CD4-positive, alpha-beta T cell treated with Interleukin-1 beta for 1 hour (primary cell): Measurements from ENCODE around the gene E2F6.

Experiments used
- DNase-seq, 2 donors: peaks; one replicate each; pipeline ENCODE4 v3.0.0-alpha.2; 2020 to 2022

The E2F6 gene, protein sequence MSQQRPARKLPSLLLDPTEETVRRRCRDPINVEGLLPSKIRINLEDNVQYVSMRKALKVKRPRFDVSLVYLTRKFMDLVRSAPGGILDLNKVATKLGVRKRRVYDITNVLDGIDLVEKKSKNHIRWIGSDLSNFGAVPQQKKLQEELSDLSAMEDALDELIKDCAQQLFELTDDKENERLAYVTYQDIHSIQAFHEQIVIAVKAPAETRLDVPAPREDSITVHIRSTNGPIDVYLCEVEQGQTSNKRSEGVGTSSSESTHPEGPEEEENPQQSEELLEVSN

DNA sequence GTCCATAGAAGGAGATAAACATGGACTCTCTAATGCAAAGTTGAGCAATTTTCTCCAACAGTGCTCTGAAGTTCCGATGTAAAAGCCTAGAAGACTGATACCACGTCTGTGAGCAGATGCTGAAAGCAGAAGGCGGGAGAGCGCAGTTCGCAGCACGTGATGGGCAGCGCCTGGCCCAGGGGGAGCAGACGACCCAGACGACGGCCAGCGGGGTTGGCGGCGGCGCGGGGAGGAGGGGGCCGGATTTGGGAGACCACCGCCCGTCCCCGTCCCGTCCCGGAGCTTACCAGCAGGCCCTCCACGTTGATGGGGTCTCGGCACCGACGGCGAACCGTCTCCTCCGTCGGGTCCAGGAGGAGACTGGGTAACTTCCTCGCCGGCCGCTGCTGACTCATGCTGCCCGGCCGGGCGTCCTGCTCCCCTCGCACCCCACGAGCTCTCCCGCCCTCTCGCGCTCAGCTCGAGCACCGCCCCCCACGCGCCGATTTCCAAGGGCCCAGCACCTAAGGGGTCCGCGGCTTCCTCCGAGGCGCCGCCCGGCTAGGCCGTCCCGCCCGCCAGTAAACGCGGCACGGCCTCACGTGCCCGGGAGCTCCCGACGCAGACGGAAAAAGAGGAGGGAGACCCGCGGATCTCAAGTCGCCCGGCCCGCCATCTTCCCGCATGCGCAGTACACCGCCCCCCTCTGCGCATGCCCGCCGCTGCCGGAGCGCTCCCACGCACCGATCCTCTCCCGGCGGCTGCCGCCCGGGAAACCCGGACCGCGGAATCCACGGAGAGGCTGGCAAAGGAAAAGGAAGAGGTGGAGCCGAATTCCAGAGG lies at the start of gene E2F6:
TSS of gene E2F6 (minus strand) at position 677 of the 822 bp plus-strand sequence. CDS start at position 395, 282 bp downstream.
- peak; percentile 84 to 87 for DNase-seq

DNA sequence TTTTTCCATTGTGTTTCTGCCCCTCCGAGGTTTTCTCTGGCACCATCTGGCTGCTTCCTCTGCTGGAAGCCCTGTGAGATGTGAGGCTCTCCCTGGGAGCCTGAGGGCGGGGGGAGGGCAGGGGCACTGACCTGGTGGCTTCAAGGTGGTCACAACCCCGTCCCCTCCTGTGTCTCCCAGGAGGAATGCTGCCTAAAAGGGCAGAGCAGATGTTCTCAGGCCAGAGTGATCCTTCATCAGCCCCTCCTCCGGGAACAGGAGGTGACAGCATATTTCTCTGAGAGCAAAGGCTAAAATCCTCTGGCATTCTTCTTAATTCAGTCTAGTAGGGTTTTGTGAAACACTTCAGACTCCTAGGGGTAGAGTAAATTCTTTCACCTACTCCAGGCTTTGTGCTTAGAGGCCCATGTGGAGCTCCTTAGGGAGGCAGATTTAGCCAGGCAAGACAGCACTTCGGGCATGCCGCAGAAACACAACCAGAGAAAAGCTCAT lies 49.6 kb upstream of the E2F6 start:
- DNase-seq = no peak

DNA sequence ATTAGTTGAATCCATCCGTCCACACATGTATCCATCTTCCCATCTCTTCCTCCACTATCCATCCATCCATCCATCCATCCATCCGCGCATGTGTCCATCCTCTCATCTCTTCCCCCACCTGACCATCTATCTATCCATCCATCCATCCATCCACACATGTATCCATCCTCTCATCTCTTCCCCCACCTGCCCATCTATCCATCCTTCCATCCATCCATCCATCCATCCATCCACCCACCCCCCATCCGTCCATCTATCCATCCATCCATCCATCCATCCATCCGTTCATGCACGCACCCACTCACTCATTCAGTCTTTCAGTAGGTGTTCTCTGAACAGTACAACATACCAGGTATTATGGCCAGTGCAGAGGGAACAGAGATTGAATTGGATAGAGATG lies 48.9 kb upstream of the E2F6 start:
- no peak for DNase-seq

DNA sequence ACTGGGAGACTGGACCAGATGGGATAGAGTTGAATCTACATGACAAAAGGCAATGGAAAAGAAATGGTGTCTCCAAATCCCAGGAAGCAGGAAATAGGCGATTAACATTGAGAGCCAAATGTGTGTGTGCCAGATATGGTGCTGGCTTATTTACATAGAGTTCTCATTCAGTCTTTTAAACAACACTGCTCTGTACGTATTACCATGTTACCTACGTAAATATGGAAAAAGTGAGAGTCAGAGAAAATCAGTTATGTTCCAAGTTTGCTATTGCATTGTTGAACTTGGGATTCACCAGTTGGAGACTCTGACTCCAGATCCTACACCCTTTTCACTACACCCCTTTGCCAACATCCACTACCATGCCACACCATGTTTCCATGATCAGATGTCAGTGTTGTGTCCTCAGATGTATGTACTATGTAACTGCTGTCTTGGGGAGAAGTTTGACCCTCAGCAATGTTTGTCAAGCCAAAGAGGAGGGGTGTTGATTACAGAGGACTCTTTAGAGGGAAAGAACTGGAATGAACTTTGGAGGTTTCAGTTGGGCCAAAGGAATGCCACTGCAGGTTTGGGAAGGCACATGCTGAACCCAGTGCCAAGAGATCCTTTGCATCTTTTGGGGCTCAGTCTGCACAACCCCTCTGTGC lies 48.2 kb upstream of the E2F6 start:
- DNase-seq = no peak

DNA sequence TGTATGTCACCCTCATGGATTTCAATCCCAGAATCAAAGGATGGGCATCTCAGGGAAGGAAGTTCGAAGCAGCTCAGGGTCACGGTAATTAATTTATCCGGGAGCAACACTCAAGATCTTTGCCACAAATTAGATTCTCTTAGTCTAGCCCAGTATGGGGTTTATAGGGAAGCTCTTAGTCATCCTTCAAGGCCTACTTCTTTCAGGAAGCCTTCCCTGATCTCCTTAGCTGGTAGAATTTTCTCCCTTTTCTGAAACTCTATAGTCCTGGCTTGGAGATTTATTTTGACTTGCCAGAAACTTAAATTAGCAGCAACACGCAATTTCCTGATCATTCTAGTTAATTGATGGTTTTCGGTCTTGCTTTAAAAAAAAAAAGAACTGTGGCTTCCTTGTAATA lies 47.4 kb upstream of the E2F6 start:
- DNase-seq = no peak

DNA sequence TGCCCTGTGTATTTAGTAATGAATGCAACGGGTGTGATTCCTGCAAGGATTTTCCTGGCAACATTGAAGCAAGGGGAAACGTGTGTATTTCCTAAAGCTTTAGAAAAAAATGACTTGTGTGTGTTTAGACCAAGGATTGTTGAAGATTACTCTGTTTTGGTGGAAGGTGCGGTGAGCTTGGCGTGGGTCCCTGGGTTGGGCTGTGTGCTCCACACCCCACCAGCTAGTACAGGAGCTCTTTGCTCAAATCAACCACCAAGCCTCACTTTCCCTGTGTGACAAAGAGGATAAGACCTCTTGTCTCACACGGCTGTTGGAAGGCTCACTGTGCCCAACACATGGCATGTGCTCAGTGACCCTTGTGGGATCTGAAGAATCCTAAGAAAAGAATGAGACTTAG lies 46.5 kb upstream of the E2F6 start:
- DNase-seq = no peak

DNA sequence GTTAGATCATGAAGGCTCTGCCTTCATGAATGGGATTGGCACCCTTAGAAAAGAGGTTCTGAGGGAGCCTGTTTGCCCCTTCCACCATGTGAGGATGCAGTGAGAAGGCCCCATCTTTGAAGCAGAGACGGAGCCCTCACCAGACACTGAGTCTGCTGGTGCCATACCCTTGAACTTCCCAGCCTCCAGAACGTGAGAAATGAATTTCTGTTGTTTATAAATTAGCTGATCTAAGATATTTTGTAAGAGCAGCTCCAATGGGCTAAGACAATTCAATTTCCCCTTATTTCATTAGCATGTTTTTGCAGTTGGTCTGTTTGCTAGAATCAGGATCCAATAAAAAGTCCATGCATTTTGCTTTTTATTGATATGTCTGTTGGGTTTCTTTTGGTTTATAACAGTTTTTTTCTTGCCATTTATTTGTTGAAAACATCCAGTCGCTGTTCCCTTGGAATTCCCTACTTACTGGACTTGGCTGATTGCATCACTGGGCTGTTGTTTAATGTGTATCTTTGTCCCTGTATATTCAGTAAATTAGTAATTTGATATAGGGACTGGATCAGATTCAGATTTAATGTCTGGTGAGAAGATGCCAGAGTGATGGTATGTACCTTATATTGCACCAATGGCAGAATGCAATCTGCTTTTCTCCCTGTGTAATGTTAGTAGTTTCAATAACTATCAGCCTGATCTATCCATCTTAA lies 43.8 kb upstream of the E2F6 start:
- DNase-seq = no peak

DNA sequence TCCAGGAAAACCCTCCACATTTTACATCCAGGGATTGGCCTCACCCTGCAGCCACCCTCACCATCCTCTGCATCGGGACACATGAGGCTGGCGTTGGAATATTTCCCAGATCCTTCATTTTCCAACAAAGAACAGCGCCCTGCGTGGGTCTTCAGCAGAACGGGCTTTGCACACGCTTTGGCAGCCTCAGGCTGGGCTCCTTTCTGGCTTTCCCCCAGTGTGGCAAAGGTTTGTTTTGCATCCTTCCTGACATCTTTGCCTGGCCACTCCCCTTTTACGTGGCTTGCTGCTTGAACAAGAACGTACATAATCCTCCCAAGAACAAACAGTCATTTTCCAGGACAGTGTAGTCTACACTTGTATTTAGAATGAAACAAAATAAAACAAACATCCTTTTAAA lies 42.3 kb upstream of the E2F6 start:
- no peak for DNase-seq

DNA sequence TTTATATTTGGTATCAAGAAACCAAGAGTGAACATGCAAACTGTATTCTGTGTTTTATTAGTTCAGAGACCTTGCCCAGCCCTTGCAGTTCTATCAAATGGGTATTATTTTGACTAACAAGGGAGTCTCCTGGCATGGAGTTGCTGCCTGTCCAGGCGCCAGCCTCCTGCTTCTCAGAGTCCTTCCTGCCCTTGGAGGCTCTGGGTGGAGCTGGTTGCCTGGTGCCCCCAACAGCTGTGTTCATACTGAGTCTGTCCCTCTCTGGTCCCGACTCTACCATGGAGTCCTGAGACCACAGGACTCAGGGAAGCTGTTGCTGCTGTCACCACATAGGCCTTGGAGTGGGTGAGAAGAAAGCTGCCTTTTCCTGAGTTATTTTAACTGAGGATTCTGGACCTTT lies 41.6 kb upstream of the E2F6 start:
- no peak for DNase-seq

DNA sequence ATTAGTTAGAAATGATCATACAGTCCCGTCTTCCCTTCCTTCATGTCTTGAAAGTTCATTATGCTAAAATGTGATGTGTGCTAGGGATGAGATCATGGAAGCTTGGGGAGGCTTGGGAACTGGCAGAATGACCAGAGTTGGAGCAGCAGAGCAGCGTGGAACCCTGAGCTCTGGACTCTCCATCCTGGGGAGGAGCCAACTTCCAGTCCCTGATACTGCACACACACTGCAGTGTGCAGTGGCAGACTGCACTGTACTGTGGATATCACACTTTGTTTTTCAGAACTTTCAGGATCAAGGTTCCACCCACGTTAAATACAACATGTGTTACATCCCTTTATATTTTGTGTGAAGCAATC lies 40.6 kb upstream of the E2F6 start:
- no peak for DNase-seq

DNA sequence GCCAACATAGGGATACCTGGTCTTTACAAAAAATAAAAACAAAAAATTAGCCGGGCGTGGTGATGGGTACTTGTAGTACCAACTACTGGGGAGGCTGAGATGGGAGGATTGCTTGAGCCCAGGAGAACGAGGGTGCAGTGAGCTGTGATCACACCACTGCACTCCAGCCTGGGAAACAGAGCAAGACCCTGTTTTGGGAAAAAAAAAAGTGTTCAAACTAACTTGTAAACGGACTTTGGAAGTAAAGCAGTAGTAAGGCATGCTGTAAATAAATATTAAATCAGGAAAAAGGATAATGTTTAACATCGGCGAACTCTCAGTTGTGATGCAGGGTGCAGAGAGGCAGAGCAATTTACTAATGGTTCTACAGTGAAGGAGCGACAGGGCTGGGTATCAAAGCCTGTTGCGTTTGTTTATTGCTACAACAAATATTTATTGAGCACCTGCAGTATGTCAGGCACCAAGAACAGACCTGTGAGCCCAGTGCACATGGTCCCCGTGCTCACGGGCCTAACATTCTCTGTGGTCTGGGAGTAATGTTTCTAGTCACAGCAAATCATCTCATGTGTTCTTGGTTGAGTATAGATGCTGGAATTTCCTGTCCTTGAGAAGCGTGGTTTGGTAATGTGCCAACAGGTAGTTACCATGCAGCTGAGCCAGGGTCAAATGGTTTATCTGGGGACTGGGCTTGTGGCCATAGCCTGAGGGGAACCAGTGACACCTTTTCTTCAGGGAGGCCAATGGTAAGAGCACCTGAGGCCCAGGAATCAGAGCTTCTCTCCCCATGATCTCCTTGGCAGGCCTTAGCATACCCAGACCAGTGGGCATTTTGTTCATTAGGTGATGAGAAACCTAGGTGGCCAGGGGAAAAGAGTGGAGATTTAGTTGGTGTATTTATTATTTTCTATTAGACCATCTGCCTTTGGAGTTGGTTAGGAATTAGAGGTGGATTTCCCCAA lies 40.0 kb upstream of the E2F6 start:
- no peak for DNase-seq

DNA sequence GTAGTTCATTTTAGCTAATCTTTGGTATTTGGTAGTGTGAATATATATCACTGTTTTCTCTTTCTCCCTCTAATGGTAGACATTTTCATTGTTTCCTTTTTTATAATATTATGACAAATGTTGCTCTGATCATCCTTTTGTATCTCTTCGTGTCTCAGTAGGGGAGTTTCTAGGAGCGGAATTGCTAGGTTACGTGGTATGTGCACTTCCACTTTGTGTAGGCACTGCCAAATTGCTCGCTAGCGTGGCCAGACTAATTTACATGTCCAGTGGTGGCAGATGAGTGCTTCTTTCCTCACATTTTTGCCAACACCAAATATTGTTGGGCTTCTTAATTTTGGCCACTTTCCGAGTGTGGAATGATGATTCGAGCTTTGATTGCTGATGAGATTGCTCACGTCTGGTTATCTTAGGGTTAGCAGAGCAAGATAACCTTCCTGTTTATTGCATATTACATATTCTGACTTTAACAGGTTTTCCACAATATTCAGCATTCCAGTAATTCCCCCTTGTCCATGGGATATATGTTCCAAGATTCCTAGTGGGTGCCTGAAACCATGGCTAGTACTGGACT lies 37.5 kb upstream of the E2F6 start:
- no peak for DNase-seq

DNA sequence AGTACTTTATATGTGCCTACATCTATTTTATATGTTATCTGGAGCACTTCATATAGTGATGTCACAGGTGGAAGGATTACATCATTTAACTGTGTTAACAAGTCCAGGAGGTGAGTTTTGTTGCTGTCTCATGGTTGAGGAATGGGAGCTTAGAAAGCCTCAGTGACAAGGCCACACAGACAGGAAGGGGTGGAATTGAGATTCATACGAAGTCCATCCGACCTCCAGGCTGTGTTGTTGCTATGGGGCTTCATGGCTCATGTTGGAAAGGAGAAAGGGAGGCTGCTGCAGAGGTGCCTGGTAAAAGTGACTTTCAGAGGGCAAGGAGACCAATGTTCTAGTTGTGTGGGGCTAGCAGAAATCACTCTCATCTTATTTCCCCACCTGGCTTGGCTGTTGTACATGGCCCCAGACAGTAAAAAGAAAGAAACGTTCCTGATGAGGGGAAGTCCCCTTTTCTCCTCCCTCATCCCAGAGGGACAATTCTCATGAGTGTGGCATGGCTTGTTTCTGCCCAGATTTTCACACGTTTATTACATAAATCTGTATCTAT lies 36.9 kb upstream of the E2F6 start:
- DNase-seq = no peak

DNA sequence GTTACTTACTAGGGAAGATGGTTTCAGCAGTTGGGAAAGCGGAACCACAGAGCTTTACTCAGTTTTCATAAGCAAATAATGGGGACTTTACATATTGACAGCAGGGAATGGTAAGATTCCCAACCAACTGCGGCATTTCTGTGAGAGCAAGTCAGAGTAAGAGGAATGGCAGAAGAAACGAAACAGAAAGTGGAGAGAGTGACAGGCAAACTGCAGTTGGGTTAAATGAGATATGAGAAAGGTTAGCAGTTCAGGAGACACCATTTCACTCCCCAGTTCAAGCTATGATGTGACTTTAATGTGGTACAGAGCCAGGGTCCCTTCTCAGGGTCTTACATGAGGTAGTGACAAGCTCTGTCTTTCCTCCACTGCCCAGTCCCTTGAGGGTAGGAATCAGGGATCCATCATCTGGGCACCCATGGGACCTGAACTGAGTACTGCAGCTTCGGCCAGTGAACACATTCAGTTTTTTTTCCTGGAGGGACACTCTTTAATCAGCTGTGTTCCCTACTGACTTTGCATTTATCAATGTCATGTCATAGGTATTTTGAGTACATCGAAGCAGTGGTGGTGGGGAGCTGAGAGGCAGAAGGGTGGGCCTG lies 34.8 kb upstream of the E2F6 start:
- DNase-seq = no peak

DNA sequence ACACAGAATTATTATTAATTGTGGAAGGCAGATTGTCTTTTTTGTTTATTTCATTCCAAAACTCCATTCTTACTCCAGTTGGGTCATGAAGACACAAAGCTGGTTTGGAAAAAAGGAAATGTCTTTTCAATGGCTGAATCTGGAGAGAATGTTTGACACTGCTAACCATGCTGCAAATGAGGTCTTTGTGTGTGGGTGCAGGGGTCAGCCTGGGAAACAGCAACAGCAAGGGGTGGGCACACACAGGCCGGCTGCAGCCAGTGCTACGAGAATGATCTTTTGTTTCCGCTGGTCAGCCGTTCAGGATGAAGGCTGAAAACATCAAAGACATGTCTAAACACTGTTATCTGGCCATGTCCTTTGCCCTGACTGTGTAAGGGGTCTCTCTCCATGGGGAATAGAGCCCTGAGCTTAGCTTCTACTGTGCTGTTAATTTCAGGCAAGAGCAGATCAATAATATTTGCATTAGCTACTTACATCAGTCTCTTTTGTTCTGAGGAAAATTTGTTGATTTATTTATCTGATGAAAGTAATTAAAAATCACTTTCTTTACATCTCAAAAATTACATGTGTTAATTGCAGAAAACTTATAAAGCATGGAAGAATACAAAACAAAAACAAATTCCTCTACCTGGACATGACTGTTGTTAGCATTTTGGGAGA lies 33.3 kb upstream of the E2F6 start:
- no peak for DNase-seq

DNA sequence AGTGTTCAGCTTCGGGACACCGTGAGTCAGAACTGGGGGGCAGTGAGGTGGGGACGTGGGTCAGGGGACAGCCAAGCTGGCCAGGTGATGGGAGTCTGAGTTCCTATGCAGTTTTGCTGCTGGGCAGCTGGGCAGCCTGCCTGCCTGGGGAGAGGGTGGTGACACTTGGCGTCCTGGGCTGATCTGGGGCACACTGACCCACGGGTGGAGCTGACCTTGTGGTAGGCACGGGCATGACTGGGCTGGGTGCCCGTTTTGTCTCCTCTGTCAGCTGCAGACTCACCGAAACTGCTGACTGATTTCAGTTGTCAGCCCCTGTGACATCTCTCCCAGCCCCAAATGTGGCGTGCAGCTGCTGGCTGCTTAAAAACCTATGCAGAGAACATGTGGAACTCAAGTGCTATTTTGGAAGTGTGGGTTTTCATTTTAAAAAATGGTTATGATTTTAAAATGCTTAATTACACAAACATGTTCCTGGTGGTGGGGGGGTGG lies 32.6 kb upstream of the E2F6 start:
- DNase-seq = no peak

DNA sequence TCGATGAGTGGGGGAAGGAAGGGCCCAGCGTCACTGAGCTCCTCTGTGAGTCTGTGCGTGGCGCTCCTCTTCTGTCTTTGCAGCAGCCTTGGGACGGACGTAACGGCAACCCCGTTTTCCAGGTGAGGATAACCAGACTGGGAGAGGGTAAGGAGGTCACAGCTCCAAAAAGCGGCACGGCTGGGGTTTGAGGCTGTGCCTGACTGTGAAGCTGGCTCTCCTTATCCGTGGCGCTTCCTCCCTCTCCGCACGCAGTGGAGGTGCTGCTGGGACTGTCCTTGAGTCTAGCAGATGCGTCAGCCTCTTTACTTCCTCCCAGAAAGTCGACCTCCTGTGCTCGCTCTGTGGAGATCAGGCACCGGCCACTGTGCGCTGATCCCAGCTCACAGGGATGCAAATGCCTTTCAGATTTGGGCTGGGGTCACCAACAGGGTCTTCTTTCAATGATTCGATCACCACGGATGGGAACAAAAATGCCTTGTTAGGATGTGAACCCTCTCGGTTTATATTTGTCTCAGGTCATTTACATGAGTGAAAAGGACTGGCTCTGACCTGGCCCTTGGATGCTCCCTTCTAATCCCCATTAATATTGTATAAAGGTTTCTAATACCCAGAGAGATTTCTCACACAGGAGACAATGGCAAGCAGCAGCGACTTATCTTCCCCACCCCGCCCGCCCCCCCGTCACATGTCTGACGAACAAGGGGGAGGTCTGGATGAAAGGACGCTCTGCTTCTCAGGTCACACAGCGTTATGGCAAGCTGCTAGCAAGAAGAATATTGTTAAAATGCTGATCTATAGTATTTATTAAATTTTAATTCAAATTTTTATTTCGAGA lies 30.1 kb upstream of the E2F6 start:
- DNase-seq = no peak

DNA sequence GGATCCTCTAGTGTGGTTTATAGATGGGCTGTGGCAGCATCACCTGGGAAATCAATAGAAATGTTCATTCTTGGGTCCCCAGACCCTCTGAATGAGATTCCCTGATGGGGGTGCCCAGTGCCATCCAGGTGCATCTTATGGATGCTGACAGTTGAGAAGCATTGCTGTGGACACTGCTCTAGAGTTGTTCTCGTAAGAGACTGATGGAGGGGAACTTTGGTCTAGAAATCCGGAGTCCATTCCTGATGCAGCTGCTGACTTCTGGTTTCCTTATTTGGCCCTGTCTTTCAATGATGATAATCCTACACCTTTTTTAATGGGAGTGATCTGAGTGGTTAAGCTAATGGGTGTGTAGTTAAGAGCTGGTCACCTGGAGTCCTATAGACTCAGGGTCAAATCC lies 28.3 kb upstream of the E2F6 start:
- DNase-seq = no peak

DNA sequence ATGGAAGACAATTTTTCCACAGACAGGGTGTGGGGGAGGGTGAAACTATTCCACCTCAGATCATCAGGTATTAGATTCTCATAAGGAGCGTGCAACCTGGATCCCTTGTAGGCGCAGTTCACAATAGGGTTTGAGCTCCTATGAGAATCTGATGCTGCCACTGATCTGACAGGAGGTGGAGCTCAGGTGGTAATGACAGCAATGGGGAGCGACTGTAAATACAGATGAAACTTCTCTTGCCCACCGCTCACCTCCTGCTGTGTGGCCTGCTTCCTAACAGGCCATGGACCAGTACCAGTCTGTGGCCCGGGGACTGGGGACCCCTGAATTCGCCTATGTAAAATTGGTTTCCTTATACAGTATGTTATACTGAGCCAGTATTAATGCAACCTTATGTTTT lies 27.3 kb upstream of the E2F6 start:
- no peak for DNase-seq
